ENCODE measurements around the gene KRT6B.

KRT6B gene

GRCh38 chr12:52439845-52440244 is 12.1 kb downstream of the KRT6B start:
- ChIA-PET POLR2A (no interaction called here), CTCF (interaction anchor here (1.8 to 1.9 kb wide), 2 partner anchors 68 to 70 kb away, joined by 5 to 7 read pairs; no protein-coding TSS in a partner anchor)
- no peak for DNase-seq (ENCODE audit: low read depth, low spot score)
- no peak for TF ChIP-seq CTCF (IDR thresholded peaks at IDR 0.05; ENCODE audit: insufficient read depth, low read length, missing control alignments)
- no peak overlapping the region for H3K4me3 ChIP-seq (ENCODE audit: low read depth, low read length)

GRCh38 chr12:52439420-52439819 is 12.5 kb downstream of the KRT6B start:
- CTCF ChIA-PET, result interaction anchor here (1.9 kb wide), 1 partner anchor 67 kb away, joined by 7 read pairs; no protein-coding TSS in a partner anchor

GRCh38 chr12:52438305-52439301 is 13.3 kb downstream of the KRT6B start:
- no peak for DNase-seq (ENCODE audit: low read depth, low spot score)
- ChIA-PET CTCF (no interaction called here), POLR2A (no interaction called here)
- no peak for TF ChIP-seq CTCF (IDR thresholded peaks at IDR 0.05; ENCODE audit: insufficient read depth, low read length, missing control alignments)
- H3K4me3 ChIP-seq (ENCODE audit: low read depth, low read length), result no peak overlapping the region

More at GRCh38 chr12:52439420-52439819, 12.5 kb downstream of the KRT6B start:
- H3K4me3 ChIP-seq (ENCODE audit: low read depth, low read length), result no peak overlapping the region
- no peak for DNase-seq (ENCODE audit: low read depth, low spot score)
- POLR2A ChIA-PET, result no interaction called here
- no peak for TF ChIP-seq CTCF (IDR thresholded peaks at IDR 0.05; ENCODE audit: insufficient read depth, low read length, missing control alignments)

- ChIA-PET CTCF (no interaction called here), POLR2A (no interaction called here)
- H3K4me3 ChIP-seq (ENCODE audit: low read depth, low read length), result no peak overlapping the region
- no peak for TF ChIP-seq CTCF (IDR thresholded peaks at IDR 0.05; ENCODE audit: insufficient read depth, low read length, missing control alignments)
- no peak for DNase-seq (ENCODE audit: low read depth, low spot score)
Measured at GRCh38 chr12:52437508-52437907, 14.4 kb downstream of the KRT6B start.

- CTCF ChIA-PET, result no interaction called here
- TF ChIP-seq CTCF (IDR thresholded peaks at IDR 0.05; ENCODE audit: insufficient read depth, low read length, missing control alignments), result no peak
- H3K4me3 ChIP-seq (ENCODE audit: low read depth, low read length), result no peak overlapping the region
- POLR2A ChIA-PET, result interaction anchor here (0.6 kb wide), 1 partner anchor 436 kb away, joined by 3 read pairs; no protein-coding TSS in a partner anchor
- no peak for DNase-seq (ENCODE audit: low read depth, low spot score)
Measured at GRCh38 chr12:52436828-52437474, 15.0 kb downstream of the KRT6B start.
